IPS-20b (cell line): ENCODE data around the gene DMC1.

Source experiments
- H3K27ac ChIP-seq: one replicate; pipeline ENCODE4 v1.5.1; 2013; ENCODE audit warnings: low read length
- H3K27me3 ChIP-seq: 2 replicates; pipeline ENCODE4 v1.6.1; 2013; ENCODE audit warnings: mild to moderate bottlenecking, low read length, inconsistent platforms; ENCODE audit not compliant: insufficient read depth
- H3K36me3 ChIP-seq: 2 replicates; pipeline ENCODE4 v1.6.1; 2013; ENCODE audit warnings: low read depth, mild to moderate bottlenecking, inconsistent platforms, low read length, moderate library complexity; ENCODE audit not compliant: insufficient read depth
- H3K4me1 ChIP-seq: 2 replicates; pipeline ENCODE4 v1.6.1; 2013; ENCODE audit warnings: mild to moderate bottlenecking, control low read depth, inconsistent platforms, low read length, moderate library complexity; ENCODE audit not compliant: insufficient read depth
- H3K4me3 ChIP-seq: 2 replicates; pipeline ENCODE4 v1.5.1; 2013; ENCODE audit warnings: mild to moderate bottlenecking, low read length, inconsistent platforms
- H3K9ac ChIP-seq: 2 replicates; pipeline ENCODE4 v1.6.1; 2013; ENCODE audit warnings: low read depth, mild to moderate bottlenecking, inconsistent platforms, low read length, moderate library complexity
- H3K9me3 ChIP-seq: 2 replicates; pipeline ENCODE4 v1.6.1; 2013; ENCODE audit warnings: mild to moderate bottlenecking, low read depth, low read length, inconsistent platforms; ENCODE audit not compliant: insufficient read depth

DMC1 gene

GRCh38 chr22:38564669-38565068 is 5.3 kb downstream of the DMC1 start:
- H3K9me3 ChIP-seq: no peaks in the 10 kb centered on the region
- no peaks in the 10 kb centered on the region for H3K27me3 ChIP-seq
- H3K4me3 ChIP-seq: no peak overlapping the region
- H3K4me1 ChIP-seq: 0 out of 2 replicates have a peak, but pooled peaks cover 4% of the 10 kb centered on the region
- H3K36me3 ChIP-seq: no peaks in the 10 kb centered on the region
- no peak overlapping the region for H3K27ac ChIP-seq
- no peak overlapping the region for H3K9ac ChIP-seq

- no peaks in the 10 kb centered on the region for H3K4me1 ChIP-seq
- no peak overlapping the region for H3K9ac ChIP-seq
- no peak overlapping the region for H3K4me3 ChIP-seq
- H3K9me3 ChIP-seq: no peaks in the 10 kb centered on the region
- H3K36me3 ChIP-seq: no peaks in the 10 kb centered on the region
- no peak overlapping the region for H3K27ac ChIP-seq
- H3K27me3 ChIP-seq: no peaks in the 10 kb centered on the region
Observed at GRCh38 chr22:38554281-38554680, 15.7 kb downstream of the DMC1 start.

- Histone ChIP-seq H3K9me3 (no peaks in the 10 kb centered on the region), H3K9ac (no peak overlapping the region), H3K27ac (no peak overlapping the region), H3K36me3 (no peaks in the 10 kb centered on the region), H3K4me3 (no peak overlapping the region), H3K4me1 (no peaks in the 10 kb centered on the region; the same call in 1 of the 2 replicates), H3K27me3 (no peaks in the 10 kb centered on the region)
Observed at GRCh38 chr22:38549101-38549894, 20.7 kb downstream of the DMC1 start.

GRCh38 chr22:38540701-38541100 is 29.3 kb downstream of the DMC1 start:
- H3K36me3 ChIP-seq: no peaks in the 10 kb centered on the region
- H3K4me3 ChIP-seq: no peak overlapping the region
- H3K9ac ChIP-seq: no peak overlapping the region
- peaks cover 12% of the 10 kb centered on the region; the same call in 1 of the 2 replicates for H3K9me3 ChIP-seq
- no peak overlapping the region for H3K27ac ChIP-seq
- no peaks in the 10 kb centered on the region for H3K27me3 ChIP-seq
- H3K4me1 ChIP-seq: no peaks in the 10 kb centered on the region

- Histone ChIP-seq H3K9ac (no peak overlapping the region), H3K27ac (no peak overlapping the region), H3K4me3 (no peak overlapping the region), H3K4me1 (no peaks in the 10 kb centered on the region), H3K27me3 (no peaks in the 10 kb centered on the region), H3K36me3 (no peaks in the 10 kb centered on the region), H3K9me3 (no peaks in the 10 kb centered on the region)
Observed at GRCh38 chr22:38531251-38531938, 38.6 kb downstream of the DMC1 start.

- H3K36me3 ChIP-seq: no peaks in the 10 kb centered on the region
- no peaks in the 10 kb centered on the region for H3K9me3 ChIP-seq
- H3K27me3 ChIP-seq: no peaks in the 10 kb centered on the region
- H3K4me3 ChIP-seq: no peak overlapping the region
- H3K4me1 ChIP-seq: no peaks in the 10 kb centered on the region
- no peak overlapping the region for H3K9ac ChIP-seq
- no peak overlapping the region for H3K27ac ChIP-seq
Observed at GRCh38 chr22:38524429-38524828, 45.6 kb downstream of the DMC1 start.

GRCh38 chr22:38523479-38523878 is 46.5 kb downstream of the DMC1 start:
- Histone ChIP-seq H3K27ac (no peak overlapping the region), H3K9me3 (no peaks in the 10 kb centered on the region), H3K27me3 (no peaks in the 10 kb centered on the region), H3K4me1 (no peaks in the 10 kb centered on the region), H3K9ac (no peak overlapping the region), H3K4me3 (no peak overlapping the region), H3K36me3 (no peaks in the 10 kb centered on the region)

GRCh38 chr22:38523029-38523428 is 47.0 kb downstream of the DMC1 start:
- Histone ChIP-seq H3K27me3 (no peaks in the 10 kb centered on the region), H3K9ac (no peak overlapping the region), H3K4me1 (no peaks in the 10 kb centered on the region), H3K4me3 (no peak overlapping the region), H3K27ac (no peak overlapping the region), H3K36me3 (no peaks in the 10 kb centered on the region), H3K9me3 (no peaks in the 10 kb centered on the region)

- Histone ChIP-seq H3K4me1 (no peaks in the 10 kb centered on the region), H3K4me3 (no peak overlapping the region), H3K9me3 (no peaks in the 10 kb centered on the region), H3K27me3 (no peaks in the 10 kb centered on the region), H3K9ac (no peak overlapping the region), H3K36me3 (no peaks in the 10 kb centered on the region), H3K27ac (no peak overlapping the region)
Observed at GRCh38 chr22:38519453-38520250, 50.3 kb downstream of the DMC1 start.

- Histone ChIP-seq H3K4me3 (no peak overlapping the region), H3K27me3 (no peaks in the 10 kb centered on the region), H3K27ac (no peak overlapping the region), H3K36me3 (no peaks in the 10 kb centered on the region), H3K9ac (no peak overlapping the region), H3K4me1 (no peaks in the 10 kb centered on the region; the same call in 1 of the 2 replicates), H3K9me3 (no peaks in the 10 kb centered on the region)
Observed at GRCh38 chr22:38518620-38519019, 51.4 kb downstream of the DMC1 start.

- no peak overlapping the region for H3K9ac ChIP-seq
- H3K27ac ChIP-seq: no peak overlapping the region
- no peaks in the 10 kb centered on the region for H3K27me3 ChIP-seq
- H3K4me1 ChIP-seq: peaks cover 6% of the 10 kb centered on the region; the same call in 1 of the 2 replicates
- H3K36me3 ChIP-seq: no peaks in the 10 kb centered on the region
- H3K4me3 ChIP-seq: no peak overlapping the region
- H3K9me3 ChIP-seq: no peaks in the 10 kb centered on the region
Observed at GRCh38 chr22:38513063-38513462, 56.9 kb downstream of the DMC1 start.
